Stimulated activated CD4-positive, alpha-beta T cell treated with anti-CD3 and anti-CD28 coated beads, Interleukin-4, amount 100 ng/mL, for 48 hours (primary cell): ENCODE data around the gene USE1.

Experiments used
- DNase-seq, 2 donors: peaks; one replicate each; pipeline ENCODE4 v3.0.0-alpha.2; 2020; ENCODE audit warnings: low read depth in 2 of 2

USE1 gene

DNA sequence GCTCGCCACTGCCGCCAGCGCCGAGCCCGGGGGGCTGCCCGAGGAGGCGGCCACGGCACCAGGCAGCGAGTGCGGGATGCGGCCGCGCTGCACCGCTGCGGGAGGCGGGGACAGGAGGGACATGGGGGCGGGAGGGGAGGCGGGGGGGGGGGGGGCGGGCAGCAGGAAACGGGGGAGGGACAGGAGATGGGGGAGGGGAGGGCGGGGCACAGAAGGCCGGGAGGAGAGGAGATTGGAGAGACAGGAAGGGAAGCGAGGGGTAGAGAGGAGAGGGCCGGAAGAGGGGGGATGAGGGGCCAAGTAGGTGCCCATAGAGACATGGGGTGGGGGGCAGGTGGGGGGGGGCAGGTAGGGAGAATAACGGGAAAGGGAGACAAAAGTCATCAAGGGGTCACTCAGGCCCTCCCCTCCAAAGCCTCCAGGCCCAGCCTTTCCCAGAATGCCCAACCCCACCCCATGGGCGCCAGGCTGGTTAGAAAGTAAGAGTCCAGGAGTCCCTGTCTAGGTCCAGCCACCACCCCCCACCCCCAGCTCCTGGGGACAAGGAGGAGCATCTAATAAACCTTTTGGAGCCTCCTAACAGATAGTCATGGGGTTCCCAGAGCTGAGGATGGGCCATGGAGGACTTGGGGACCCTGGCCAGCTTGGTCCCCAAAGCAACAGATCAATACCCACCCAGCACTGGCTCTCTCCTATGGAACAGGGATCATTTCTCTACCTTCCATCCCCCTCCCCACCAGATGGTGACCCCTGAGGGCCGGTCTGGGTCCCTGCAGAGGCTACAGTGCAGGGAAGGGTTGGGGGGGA lies 21.0 kb downstream of the USE1 start:
- DNase-seq: no peak

DNA sequence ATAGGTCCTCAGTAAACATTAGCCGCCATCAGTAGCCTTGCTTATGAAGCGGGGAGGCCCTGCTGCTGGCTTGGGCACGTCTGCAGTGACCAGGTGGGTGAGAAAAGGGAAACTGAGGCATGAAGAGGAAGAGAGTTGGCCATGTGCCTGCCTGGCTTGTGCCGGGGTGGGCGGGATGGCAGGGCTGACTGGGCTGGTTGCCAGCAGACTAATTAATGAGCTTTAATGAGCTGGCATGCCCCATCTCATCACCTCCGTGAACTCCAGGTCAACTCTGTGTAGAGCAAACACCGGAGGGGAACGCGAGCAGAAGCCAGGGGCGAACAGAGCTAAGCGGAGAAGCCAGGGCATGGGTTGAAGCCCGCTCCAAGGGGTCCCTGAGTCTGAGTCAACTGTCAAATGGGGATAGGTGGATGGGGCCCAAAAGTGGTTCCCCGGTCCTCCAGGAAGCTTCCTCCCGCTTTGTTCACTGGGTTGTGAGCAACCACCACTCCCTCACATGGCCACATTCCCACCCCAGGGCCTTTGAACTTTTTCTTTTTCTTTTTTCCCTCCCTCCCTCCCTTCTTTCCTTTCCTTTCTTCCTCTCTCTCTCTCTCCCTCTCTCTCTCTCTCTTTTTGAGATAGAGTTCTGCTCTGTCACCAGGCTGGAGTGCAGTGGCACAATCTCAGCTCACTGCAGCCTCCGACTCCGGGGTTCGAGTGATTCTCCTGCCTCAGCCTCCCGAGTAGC lies 21.8 kb downstream of the USE1 start:
- no peak for DNase-seq

DNA sequence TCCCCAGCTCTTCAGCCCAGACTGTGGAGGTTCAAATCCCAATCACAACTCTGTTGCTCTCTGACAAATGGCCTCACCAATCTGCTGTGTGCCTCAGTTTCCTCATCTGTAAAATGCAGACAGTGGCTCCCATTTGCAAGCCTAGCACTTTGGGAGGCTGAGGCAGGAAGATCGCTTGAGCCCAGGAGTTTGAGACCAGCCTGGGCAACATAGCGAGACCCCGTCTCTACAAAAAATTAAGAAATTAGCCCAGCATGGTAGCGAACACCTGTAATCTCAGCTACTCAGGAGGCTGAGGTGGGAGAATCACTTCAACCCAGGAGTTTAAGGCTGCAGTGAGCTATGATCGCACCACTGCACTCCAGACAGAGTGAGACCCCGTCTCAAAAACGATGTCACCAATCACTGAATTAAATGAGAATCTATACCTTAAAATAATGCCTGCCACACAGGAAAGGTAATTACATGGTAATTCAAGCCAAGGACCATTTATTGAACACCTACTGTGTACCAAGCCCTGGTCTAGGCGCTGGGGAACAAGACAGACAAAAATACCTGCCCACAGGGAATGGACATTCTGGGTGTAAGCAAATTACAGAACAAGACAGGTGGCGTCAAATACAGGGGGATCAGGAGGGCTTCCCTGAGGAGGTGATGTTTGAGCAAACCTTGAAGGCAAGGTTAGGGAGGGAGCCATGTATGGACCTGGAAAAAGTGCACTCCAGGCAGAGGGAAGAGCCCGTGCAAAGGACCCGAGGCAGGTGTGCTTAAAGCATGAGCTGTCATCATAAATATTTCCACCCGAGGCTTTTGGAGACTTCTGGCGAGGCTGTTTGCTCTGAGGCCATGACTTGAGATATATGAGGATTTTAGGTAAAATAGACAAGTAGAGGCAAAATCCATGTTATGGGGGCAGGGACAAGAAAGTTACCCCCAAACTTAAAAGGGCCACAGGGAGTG lies 22.9 kb downstream of the USE1 start:
- no peak for DNase-seq

DNA sequence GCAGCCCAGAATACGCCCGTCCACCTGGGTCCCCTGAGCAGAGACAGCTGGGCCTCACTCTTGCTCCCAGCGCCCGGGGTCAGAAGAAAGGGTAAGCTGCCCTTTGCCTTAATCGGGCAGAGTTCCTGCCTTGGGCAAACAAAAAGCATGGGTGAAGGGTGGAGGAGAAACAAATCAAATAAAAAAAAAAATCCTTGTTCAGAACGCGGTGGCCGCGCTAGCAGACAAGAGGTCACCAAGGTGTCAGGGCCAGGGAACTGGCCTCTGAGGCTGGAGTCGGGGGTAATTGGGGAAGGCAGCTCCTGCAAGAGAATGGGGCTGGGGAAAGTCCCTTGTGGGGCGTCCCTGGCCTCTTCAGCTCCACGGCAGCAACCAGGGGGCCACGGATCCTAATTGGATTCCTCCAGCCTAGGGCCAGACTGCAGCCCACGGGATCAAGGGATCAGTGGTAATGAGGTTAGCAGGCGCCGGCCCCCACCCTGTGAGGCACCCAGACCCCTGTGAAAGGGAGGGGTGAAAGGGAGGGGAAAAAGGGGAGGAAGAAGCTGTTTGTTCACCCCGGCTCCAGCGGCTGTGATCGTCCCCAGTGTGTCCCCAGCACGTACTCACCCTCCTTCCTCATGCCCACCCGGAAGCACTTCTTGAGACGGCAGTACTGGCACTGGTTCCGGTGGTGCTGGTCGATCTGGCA lies 25.1 kb downstream of the USE1 start:
- DNase-seq: no peak

DNA sequence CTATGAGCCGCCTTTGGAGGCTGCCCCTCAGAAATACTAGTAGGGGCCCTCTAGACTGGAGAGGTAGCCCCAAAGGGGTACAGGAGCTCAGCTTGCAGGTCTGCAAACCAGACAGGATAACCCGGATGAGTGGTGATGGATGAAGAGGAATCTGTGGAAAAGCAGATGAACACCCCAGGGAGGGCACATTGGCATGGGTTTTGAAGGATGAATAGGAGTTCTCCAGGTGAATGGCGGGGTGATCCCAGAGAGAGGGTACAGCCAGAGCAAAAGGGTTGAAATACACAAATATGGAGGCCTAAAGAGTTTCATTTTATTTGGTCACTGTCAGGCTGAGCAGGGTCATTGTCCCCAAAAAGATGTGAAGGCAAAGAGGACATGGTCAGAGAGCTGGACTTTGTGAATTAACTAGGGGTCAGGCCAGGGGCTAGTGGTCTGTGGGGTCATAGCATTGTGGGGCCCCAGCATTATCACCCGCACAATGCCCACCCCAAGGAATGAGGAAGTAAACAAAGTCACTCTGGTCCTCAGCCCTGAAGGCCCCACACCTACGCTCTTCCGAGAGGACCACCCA lies 25.8 kb downstream of the USE1 start:
- no peak for DNase-seq

DNA sequence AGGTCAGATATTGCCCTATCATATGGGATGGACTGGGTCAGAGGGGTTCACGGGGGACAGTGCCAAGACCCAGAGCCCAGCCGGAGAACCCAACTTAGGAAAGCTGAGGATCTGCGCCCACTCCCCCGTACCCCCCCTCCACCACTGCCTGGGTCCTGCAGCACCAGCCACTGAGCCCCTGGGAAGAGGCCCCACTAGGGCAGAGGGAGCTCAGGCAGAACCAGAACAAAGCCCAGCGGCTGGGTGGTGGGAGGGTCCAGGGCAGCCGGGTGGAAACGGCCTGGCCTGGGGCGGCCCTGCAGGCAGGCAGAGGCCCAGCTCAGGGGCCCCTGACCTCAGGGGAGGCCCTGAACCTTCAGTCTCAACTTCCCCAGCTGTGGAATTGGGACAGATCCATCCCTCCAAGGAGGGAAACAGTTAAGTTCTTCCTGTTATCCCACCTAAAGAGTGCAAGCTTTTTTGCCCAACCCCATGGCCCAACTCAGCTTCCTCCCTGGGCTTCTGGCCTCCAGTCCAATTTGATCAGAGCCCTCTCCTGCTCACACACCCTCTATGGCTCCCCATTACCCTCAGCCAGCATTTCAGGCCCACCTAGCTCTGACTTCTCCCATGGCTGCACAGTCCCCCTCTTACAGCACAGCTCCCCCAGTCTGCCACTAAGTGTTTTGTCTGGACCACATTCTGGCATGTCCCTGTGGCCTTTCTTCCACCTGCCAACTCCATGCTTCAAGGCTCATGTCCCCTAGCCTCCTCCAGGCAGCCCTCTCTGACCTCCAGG lies 27.5 kb downstream of the USE1 start:
- no peak for DNase-seq

DNA sequence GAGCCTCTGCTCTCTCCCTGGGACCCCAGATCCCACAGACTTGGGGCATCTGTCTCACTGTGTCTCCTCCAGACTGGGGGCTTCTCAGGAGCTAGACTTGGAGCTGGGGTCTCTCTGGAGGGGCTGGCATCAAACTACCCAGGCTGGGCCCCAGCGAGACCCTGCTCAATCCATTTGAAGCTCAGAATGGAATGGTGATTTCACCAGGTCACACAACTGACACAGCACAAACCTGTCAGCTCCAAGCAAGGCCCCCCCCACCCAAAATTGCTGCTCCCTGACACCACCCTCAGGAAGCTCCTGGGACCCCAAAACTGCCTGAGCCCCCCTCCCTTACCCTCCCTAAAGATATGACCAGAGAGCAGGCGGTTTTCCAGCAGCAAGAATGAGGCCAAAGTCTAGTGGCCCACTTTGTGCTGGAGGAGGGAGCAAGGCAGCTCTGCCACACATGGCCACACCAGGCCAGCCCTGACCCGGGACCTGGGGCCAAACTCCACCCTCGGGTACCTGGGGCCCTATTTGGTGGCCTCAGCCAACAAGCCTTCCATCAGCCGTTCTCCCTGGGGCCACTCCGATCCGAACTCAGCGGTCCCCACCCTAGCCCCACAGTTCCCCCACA lies 28.2 kb downstream of the USE1 start:
- no peak for DNase-seq

DNA sequence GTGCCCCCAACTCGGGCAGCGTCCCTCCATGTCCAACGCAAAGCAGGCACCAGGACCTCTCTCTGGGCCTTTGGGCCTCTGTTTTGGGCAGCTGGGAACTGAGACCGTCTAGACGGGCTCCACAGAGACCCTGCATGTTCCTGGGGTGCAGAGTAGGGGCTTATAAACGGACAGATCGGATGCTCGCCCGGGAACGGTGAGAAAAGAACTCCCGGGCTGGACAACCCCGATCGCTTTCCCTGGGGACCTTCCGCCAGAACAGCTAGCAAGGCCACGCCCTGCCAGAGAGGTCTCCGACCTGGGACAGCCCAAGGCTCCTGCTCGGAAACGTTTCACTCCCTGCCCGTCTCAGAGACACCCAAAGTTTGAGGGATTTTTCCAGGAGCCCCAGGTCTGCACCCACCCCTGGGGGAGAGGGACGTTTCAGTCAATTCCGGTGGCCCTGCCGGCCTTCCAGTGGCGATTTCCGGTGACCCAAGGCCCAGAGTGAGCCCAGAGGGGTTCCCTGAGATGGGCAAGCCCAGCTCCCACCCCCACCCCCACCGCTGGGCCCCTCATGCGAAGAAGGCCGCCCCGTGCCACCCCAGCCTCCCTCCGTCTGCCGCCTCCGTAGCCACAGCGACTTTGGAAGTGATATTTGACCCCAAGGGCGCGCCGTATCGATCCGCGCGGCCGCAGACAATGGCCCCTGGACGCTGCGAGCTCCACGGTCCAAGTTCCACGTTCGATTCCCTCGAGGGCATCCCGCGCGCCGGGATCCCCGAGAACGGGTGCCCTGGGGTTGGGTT lies 28.9 kb downstream of the USE1 start:
- no peak for DNase-seq

DNA sequence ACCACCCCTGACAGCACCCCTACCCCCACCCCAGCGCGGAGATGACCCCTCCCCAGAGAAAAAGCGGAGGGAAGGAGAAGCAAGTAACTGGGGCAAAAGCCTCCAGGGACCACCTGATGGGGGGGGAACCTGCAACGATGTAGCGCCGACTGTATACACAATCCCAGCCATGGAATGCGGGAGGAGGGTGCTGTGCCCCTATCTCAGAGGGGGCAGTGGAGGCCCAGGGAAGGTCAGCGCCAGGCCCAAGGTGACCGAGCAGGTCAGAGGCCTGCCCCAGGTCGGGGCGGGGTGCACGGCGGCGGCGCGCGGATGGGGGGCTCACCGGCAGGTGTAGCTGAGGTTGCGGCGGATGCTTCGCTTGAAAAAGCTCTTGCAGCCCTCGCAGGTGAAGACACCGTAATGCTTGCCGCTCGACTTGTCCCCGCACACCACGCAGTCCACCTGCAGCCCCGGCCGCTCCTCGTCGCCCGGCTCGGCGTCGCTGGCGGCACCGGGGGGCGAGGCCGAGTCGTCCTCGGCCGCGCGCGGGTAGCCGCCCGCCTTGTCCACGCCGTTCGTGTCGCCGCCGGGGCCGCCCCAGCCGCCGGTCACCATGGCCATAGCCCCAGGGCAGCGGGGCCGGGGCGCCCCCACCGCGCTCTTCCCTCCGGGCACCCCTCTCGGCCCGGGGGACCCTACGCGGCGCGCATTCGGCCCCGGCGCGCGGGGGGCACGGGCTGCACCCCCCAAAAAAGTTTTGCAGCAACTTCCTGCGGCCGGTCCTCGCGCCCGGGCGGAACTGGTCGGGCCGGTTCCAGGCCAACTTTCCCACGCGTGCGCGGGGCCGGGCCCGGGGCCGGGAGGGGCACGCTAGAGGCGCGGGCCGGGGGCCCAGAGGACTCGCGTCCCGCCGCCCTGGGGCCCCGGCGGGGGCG lies 29.7 kb downstream of the USE1 start:
- DNase-seq: no peak

DNA sequence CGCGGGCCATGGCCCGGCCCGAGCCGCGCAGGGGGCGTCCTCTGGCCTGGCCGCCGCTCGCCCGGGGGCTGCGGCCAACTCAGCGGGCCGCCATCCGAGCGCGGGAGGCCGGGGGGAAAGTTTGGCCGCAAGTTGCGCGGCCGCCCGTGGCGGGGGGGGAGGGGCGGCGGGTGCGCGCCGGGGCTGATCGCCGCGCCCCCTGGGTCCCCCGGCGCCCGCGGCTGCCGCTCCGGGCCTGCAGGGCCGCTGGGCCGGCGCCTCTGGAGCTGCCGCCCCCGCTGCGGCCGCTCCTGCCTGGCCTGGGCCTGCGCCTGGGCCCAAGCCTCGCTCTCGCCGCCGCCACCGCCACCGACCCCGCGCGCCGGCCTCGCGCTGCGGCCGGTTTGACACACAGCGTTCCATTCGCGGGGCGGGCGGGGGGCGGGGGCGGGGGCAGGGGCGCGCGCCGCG lies 30.4 kb downstream of the USE1 start, which contains the start of gene NR2F6:
Gene NR2F6 (minus strand): TSS at position 385 of the 450 bp plus-strand sequence. CDS start 699 bp downstream, outside the sequence.
- DNase-seq: no peak

DNA sequence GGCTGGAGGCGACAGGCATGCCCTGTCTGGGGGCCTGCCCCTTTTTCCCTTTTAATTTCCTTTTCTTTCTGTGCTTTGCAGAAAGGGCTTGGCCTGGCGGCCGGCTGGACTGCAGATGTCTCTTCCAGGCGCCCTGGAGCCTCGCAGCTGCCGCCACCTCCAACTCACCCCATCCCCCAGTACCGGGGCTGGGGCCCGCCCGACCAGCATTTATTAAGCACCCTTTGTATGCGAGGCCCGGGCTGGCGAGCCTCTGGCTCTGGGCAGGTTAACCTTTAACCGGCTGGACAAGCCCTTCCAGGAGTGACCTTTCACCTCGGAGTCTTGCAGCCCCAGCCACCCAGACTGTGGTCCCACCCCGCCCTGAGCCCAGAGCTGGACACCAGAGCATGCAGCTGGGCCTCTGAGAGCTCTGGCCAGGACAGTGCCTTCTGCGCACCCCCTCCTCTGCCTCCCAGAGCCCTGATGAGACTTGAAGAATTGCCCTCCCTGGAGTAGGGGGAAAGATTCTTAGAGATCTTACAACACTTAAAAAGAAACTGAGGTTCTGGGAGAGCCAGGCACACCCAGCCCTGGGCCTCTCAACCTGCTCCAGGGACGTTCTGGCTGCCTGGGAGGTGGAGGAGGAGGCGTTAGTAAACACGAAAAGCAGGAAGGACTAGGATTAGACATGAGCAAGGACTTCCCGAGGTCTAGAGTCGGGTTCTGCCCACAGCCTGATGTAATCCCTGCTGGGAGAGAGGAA lies 31.7 kb downstream of the USE1 start:
- no peak for DNase-seq

DNA sequence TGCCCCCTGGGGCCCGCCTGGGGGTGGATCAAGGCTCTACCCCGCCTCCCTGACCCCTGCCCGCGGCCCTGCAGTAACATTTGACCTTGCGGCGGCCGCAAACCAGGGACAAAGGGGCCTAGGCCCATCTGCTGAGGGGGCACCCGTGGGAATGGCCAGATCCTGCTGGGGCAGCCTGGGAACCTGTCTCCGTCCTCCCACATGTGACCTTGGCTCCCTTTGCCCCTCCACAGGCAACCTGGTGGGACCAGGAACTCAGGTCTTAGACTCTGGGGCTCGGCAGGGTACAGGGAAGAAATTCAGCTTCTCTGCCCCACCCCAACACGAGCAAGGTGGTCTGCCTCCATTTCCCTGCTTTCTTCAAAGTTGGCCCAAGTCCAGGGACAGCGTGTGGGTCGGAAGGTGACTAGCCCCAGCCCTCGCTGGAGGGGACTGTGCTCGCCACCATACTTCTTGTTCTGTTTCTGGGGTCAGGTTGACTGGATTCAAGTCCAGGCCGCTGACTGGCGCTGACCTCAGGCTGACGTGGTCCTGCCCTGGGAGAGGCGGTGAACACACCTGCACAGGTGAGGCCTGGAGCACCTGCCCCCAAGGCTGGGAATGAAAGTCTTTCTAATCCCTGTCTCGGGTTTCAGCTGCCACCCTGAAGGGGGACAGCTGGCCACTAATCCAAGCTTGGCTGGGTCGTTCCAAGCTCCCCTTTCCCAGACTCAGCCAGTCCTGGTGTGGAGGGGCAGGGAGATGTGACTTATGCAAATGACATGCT lies 33.0 kb downstream of the USE1 start:
- no peak for DNase-seq

DNA sequence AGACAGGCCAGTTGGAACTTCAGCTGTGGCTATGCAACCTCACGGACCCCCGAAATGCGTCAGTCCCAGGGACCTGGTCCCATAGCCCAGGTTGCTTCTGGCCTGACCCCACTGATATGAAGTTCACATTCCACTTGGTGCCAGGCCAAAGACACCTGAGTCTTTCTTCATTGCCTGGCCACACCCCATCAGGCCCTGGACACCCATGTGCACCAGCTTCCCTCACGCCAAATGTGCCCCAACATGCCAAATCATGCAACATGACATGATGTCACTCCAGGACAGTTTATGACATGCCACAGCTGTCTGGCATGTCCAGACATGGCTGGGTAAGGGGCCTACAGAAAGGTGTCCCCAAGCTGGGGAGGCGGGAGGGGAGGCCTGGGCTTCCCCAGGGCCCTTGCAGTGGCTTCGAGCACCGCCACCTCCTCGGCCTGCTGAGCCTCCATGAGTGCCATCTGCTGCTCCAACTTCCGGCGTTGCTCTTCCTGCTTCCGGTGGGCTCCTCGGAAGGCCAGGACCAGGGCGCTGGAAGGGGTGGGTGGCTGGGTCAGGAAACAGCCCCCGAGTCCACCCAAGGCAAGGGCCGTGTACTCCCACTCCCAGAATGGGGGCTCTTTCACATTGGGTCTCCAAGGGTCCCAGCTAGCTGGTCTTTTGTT lies 34.9 kb downstream of the USE1 start:
- DNase-seq: no peak

DNA sequence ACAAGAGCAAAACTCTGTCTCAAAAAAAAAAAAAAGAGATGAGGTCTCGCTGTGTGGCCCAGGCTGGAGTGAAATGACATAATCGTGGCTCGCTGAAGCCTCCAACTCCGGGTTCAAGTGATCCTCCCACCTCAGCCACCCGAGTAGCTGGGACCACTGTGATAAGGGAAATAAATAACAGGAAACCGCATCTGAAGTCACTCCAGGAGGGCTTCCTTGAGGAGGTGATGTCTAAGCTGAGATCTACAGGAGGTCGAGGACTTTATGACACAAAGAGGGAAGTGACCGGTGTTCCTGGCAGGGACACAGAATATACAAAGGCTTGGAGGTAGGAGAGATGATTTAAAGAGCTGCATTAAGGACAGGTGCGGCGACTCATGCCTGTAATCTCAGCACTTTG lies 39.5 kb downstream of the USE1 start:
- no peak for DNase-seq

DNA sequence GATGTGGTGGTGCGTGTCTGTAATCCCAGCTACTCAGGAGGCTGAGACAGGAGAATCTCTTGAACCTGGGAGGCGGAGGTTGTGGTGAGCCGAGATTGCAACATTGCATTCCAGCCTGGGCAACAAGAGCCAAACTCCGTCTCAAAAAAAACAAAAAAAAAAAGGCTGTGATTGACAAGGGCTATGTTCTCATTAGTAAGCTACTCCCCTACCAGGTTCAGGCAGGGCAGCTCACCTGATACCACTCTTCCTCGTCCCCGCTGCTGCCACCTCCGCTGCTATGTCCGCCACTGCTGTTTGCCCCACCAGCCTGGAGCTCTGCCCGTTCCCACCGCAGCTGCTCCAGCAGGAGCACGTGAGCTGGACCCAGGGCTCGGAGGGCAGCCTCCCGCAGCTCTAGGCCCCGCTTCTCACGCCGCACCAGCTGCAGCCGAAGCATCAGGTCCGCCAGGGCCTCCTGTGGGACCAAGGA lies 40.0 kb downstream of the USE1 start:
- DNase-seq: no peak

DNA sequence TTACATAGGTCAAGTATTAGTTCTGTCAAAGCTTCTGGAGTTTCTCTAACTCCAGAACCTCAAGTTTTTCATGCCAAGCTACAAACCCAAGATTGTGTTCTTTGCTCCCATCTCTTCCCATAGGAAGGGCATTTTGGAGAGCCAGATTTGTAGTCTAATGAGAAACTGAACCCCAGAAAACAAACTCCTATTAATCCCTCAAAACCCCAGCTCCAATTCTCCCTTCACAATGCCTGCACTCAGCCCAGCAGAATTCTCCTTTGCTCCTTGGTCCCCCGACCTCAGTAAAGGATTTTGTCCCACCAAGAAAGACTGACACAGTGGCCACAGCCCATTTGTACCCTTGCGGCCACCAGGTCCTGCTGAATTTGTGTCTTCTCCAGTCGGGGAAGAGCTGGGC lies 41.0 kb downstream of the USE1 start:
- DNase-seq: no peak
